Gastroesophageal sphincter (tissue), 4 donors: ENCODE results near the gene SLC16A12. TPM values are rescaled to one million over a fixed set of nuclear protein-coding genes. Genes with fewer than 3 reads are reported as not detected.

ENCODE experiments used
- ATAC-seq: fragments of 150-250 bp; one replicate; pipeline ENCODE4 v1.9.1; 2016; ENCODE audit warnings: mild to moderate bottlenecking, moderate library complexity
- H3K27ac ChIP-seq, 4 donors: fragments of 200-600 bp; sonication (generic) in 3 of 4; 1 replicate in 3 of 4; 2 replicates in 1 of 4; pipeline ENCODE4 v1.5.1; 2016 to 2019
- H3K27me3 ChIP-seq: fragments of 200-600 bp; sonication (generic); one replicate; pipeline ENCODE4 v1.5.1; 2019
- H3K36me3 ChIP-seq, 2 donors: fragments of 200-600 bp; sonication (generic); one replicate each; pipeline ENCODE4 v1.5.1; 2019; ENCODE audit warnings: control low read depth in 1 of 2
- H3K4me1 ChIP-seq, 3 donors: fragments of 200-600 bp; sonication (generic); 1 replicate in 2 of 3; 2 replicates in 1 of 3; pipeline ENCODE4 v1.5.1; 2016 to 2019; ENCODE audit warnings: control low read depth in 2 of 3
- H3K4me3 ChIP-seq, 2 donors: fragments of 200-600 bp; sonication (generic); one replicate each; pipeline ENCODE4 v1.5.1; 2019; ENCODE audit warnings: mild to moderate bottlenecking in 1 of 2, moderate library complexity in 1 of 2
- H3K9me3 ChIP-seq, 3 donors: fragments of 200-600 bp; sonication (generic); one replicate each; pipeline ENCODE4 v1.5.1; 2017 to 2019; ENCODE audit warnings: control low read depth in 2 of 3
- EP300 ChIP-seq: sonication (generic); formaldehyde crosslinking; IDR thresholded peaks from one replicate; pipeline ENCODE4 v1.6.1; 2017; ENCODE audit warnings: antibody characterized with exemption, mild to moderate bottlenecking
- POLR2A ChIP-seq, 2 donors: fragments of 450-650 bp; IDR thresholded peaks; one replicate each; pipeline ENCODE4 v1.6.1; 2017; ENCODE audit warnings: antibody characterized with exemption in 2 of 2, mild to moderate bottlenecking in 2 of 2, moderate library complexity in 1 of 2
- POLR2AphosphoS5 ChIP-seq: sonication (generic); formaldehyde crosslinking; IDR thresholded peaks from one replicate; pipeline ENCODE4 v1.6.1; 2017; ENCODE audit warnings: antibody characterized with exemption
- WGBS, 2 donors: methylation state at CpG; one replicate each; pipeline ENCODE4 v1.1.5; 2018; ENCODE audit warnings: low coverage in 1 of 2; 5-methylcytosine and 5-hydroxymethylcytosine counted together
- total RNA-seq, 4 donors: library from RNA; depleted of rRNA; stranded (reverse); fragments of >200 nt; gene quantifications; one replicate each; pipeline ENCODE4 v1.1.0, GENCODE V29; 2016
- TF ChIP-seq, protein P1 (sequence below), 4 experiments: fragments of 200-600 bp in 2 of 4; fragments of 450-650 bp in 2 of 4; sonication (generic) in 1 of 4; IDR thresholded peaks; one replicate each; pipeline ENCODE4 v1.5.1; 2017 to 2019; ENCODE audit warnings: antibody characterized with exemption in 4 of 4, mild to moderate bottlenecking in 2 of 4, moderate library complexity in 2 of 4

Gene SLC16A12
- total RNA-seq, 4 donors from 2014 or later, result 1.7 to 11.7 (median 2.4) TPM

DNA sequence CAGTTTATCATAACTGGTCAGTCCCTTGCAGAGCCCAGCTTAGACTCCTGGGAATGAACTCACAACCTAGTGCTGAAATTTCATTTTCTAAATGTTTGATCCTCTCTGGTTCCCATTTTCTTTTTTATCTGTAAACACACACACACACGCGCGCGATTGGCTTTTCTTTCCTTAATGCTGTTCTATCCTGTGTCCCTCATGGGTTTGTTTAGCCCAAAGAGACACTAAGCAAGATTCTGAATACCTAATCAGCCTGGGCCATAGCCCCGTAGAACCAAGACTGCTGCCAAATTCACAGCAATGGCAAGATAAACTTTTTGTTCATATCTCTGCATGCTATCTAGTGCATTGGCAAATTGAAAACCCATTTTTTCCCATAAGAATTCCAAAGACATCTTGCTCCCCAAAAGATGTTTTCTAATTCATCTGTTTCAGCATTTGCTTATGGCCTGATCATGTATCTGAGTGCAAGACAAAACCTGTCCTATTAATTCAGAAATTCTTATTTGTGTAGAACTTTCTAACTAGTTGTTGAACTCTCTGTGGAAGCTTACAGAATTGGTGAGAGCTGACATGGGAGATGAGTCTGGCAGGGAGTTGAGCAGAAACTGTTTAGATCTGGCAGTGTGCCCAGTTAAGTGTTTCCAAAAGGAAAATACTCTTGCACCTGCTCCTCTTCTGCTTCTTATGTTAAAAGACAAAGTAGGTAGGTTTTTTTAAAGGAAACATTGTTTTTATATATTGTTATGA, 144.7 kb downstream of the SLC16A12 start:
- H3K27me3 ChIP-seq, result no peaks in the 10 kb centered on the region
- H3K4me3 ChIP-seq, result no peak overlapping the region
- peaks cover 10 to 65% (median 20%) of the 10 kb centered on the region in 3 donors for H3K4me1 ChIP-seq
- peak overlapping the region; percentile 35 to 95 (median 78) for H3K27ac ChIP-seq
- no peaks in the 10 kb centered on the region for H3K9me3 ChIP-seq
- TF ChIP-seq POLR2A (IDR thresholded peaks at IDR 0.05) (no peak), POLR2AphosphoS5 (no peak), EP300 (no peak)
- TF ChIP-seq, protein P1, sequence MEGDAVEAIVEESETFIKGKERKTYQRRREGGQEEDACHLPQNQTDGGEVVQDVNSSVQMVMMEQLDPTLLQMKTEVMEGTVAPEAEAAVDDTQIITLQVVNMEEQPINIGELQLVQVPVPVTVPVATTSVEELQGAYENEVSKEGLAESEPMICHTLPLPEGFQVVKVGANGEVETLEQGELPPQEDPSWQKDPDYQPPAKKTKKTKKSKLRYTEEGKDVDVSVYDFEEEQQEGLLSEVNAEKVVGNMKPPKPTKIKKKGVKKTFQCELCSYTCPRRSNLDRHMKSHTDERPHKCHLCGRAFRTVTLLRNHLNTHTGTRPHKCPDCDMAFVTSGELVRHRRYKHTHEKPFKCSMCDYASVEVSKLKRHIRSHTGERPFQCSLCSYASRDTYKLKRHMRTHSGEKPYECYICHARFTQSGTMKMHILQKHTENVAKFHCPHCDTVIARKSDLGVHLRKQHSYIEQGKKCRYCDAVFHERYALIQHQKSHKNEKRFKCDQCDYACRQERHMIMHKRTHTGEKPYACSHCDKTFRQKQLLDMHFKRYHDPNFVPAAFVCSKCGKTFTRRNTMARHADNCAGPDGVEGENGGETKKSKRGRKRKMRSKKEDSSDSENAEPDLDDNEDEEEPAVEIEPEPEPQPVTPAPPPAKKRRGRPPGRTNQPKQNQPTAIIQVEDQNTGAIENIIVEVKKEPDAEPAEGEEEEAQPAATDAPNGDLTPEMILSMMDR (IDR thresholded peaks at IDR 0.05), result no peak
- no peaks in the 10 kb centered on the region for H3K36me3 ChIP-seq
- 69 to 73% methylated on average over 5 of the region's 5 CpGs for WGBS, 2 donors
- ATAC-seq, result no peak

DNA sequence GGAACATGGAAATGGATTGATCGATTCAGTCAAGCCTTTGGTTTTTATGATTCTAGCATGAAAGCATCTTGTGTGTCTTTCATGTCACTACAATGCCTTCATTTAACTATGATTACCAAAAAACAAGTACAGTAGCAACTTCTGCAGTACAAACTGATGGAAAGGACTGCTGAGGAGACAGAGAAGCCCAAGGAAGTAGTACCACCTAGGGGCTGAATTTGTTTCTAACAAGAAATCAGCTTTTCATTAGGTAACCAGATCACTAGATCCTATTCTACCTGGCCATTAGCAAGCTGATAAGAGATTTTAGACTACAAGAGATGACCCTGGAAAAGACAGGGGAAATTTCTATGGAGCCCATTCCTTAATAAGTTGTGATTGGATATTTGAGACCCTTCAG, 146.1 kb downstream of the SLC16A12 start:
- 76 to 80% methylated on average over 1 of the region's 1 CpG for WGBS, 2 donors
- Histone ChIP-seq H3K9me3 (no peaks in the 10 kb centered on the region), H3K4me3 (no peak overlapping the region), H3K27ac (peak overlapping the region in 2 of 4 donors; percentile 35 to 81), H3K4me1 (peaks cover 10 to 54% (median 17%) of the 10 kb centered on the region in 3 donors), H3K27me3 (no peaks in the 10 kb centered on the region), H3K36me3 (no peaks in the 10 kb centered on the region)
- no peak for TF ChIP-seq POLR2A (IDR thresholded peaks at IDR 0.05)
- no peak for TF ChIP-seq POLR2AphosphoS5
- TF ChIP-seq EP300, result no peak
- TF ChIP-seq, protein P1 (IDR thresholded peaks at IDR 0.05), result peak; percentile 29 to 62 (median 56)
- ATAC-seq, result no peak

DNA sequence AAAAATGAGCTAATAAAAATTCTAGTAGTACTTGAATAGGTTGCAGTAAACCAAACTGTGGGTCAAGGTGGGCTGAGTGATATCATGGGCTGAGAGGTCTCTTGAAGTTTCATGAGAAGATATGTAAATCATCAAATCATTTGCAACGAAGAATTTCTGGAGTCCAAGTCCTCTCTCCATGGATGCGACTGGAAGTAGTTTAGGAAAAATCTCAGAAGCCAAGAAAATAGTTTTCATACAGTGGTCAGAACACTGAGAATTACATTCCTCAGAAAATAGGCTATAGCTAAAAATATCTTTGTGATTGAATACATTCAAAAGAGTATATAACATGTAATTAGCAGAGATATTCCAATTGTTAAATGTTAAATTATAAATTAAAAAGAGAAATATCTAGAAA, 146.6 kb downstream of the SLC16A12 start:
- Histone ChIP-seq H3K27ac (peak overlapping the region in 2 of 4 donors; percentile 32 to 81), H3K4me1 (peaks cover 10 to 49% (median 13%) of the 10 kb centered on the region in 3 donors), H3K4me3 (no peak overlapping the region), H3K9me3 (no peaks in the 10 kb centered on the region), H3K36me3 (no peaks in the 10 kb centered on the region), H3K27me3 (no peaks in the 10 kb centered on the region)
- 10 to 21% methylated on average over 2 of the region's 2 CpGs for WGBS, 2 donors
- TF ChIP-seq, protein P1 (IDR thresholded peaks at IDR 0.05), result no peak
- ATAC-seq, result no peak

DNA sequence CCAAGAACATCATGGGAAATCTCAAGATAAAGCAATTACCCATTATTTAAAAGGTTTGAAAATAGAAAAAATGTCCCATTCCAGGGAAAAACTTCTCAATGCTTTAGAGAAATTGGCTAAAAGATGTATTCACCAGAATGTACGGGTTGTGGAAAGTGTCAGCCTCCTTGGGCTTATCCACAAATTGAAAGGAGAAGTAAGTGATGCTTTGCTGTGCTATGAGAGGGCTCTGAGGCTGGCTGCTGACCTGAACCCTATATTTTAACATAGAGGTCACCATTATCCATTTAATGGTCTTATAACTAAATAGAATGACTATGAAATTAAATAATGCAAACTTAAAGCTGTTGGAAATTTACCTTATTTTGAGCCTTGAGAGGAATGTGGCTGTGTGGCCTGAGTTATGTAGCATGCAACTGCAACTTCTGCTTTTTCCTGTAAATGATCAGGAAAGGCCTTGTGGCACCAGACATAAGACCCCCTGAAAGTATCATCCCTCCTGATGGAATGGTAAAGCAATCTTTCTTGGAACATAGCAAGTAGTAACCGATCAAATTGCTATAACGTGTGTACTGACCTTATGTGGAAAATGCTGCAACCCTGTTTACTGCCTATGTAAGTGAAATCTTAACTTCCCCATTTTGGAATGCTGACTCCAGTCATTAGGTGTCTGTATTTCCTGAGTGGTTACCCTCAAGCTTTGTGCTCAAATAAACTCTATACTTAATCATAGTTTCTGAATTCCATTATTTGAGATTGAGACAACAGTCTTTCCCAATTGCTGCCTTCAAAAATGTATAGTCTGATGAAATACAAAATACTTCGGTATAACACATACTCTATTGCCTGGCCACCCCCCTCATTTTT, 150.7 kb downstream of the SLC16A12 start:
- Histone ChIP-seq H3K4me1 (peaks cover 0 to 12% (median 0%) of the 10 kb centered on the region in 3 donors), H3K27me3 (no peaks in the 10 kb centered on the region), H3K9me3 (no peaks in the 10 kb centered on the region), H3K27ac (no peak overlapping the region), H3K36me3 (no peaks in the 10 kb centered on the region), H3K4me3 (no peak overlapping the region)
- peak; percentile 45 for ATAC-seq
- TF ChIP-seq, protein P1 (IDR thresholded peaks at IDR 0.05), result no peak
- TF ChIP-seq POLR2A (IDR thresholded peaks at IDR 0.05) (no peak), EP300 (no peak), POLR2AphosphoS5 (no peak)
- 76 to 93% methylated on average over 4 of the region's 4 CpGs for WGBS, 2 donors
